NT2/D1 (cell line): ENCODE results near the gene TELO2.

ENCODE experiments used
- DNase-seq: peaks from one replicate; pipeline ENCODE4 v3.0.0-alpha.2; 2011; ENCODE audit warnings: low read depth, low spot score
- H3K27me3 ChIP-seq: 2 replicates; pipeline ENCODE4 v1.6.0; 2011; ENCODE audit warnings: mild to moderate bottlenecking; ENCODE audit not compliant: insufficient read length, insufficient read depth
- H3K36me3 ChIP-seq: 2 replicates; pipeline ENCODE4 v1.6.1; 2011; ENCODE audit warnings: mild to moderate bottlenecking, low read length, mixed read lengths; ENCODE audit not compliant: insufficient read depth, insufficient read length
- H3K4me1 ChIP-seq: 2 replicates; pipeline ENCODE4 v1.5.1; 2011; ENCODE audit not compliant: insufficient read depth, insufficient read length
- H3K4me3 ChIP-seq: 2 replicates; pipeline ENCODE4 v1.5.1; 2011; ENCODE audit warnings: low read depth; ENCODE audit not compliant: insufficient read length
- H3K9ac ChIP-seq: 2 replicates; pipeline ENCODE4 v1.6.0; 2011; ENCODE audit warnings: low read depth; ENCODE audit not compliant: insufficient read length
- H3K9me3 ChIP-seq: 2 replicates; pipeline ENCODE4 v1.5.1; 2011; ENCODE audit warnings: mild to moderate bottlenecking, low read length; ENCODE audit not compliant: insufficient read depth
- SUZ12 ChIP-seq: IDR thresholded peaks from 2 replicates; pipeline ENCODE4 v1.6.1; 2011; ENCODE audit not compliant: insufficient read length, insufficient read depth; ENCODE audit errors: extremely low read depth
- YY1 ChIP-seq: IDR thresholded peaks from 2 replicates; pipeline ENCODE4 v1.6.1; 2011; ENCODE audit not compliant: insufficient read length, insufficient read depth
- ZNF274 ChIP-seq: IDR thresholded peaks from 2 replicates; pipeline ENCODE4 v1.6.1; 2011; ENCODE audit warnings: mild to moderate bottlenecking, low read depth, low read length

Gene TELO2

DNA sequence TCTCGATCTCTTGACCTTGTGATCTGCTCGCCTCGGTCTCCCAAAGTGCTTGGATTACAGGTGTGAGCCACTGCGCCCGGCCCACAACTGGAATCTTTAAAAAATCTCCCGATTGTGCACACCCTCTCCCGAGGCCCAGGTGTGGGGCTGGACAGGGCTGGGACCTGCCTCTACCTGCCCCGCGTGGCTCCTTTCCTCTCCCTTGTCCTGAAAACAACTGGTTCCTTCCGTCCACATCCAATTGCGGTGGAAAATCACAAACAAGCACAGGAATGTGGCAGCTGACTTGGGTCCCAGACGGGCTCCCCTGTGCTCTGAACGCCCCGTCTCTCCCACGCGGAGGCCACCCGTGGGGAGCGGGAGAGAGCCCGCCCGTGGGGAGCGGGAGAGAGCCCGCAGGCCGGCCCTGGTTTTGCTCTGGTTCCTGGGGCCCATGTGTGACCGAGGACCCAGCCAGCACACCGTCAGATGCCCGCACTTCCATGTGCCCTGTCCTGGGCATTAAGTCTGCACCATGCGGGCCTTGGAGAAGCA, 37.3 kb downstream of the TELO2 start:
- Histone ChIP-seq H3K4me1 (peaks cover 24% of the 10 kb centered on the region), H3K9ac (no peak overlapping the region), H3K27me3 (no peaks in the 10 kb centered on the region), H3K4me3 (no peak overlapping the region), H3K36me3 (no peaks in the 10 kb centered on the region), H3K9me3 (no peaks in the 10 kb centered on the region)
- no peak for TF ChIP-seq SUZ12
- TF ChIP-seq YY1 = no peak
- TF ChIP-seq ZNF274 = no peak
- DNase-seq = no peak

DNA sequence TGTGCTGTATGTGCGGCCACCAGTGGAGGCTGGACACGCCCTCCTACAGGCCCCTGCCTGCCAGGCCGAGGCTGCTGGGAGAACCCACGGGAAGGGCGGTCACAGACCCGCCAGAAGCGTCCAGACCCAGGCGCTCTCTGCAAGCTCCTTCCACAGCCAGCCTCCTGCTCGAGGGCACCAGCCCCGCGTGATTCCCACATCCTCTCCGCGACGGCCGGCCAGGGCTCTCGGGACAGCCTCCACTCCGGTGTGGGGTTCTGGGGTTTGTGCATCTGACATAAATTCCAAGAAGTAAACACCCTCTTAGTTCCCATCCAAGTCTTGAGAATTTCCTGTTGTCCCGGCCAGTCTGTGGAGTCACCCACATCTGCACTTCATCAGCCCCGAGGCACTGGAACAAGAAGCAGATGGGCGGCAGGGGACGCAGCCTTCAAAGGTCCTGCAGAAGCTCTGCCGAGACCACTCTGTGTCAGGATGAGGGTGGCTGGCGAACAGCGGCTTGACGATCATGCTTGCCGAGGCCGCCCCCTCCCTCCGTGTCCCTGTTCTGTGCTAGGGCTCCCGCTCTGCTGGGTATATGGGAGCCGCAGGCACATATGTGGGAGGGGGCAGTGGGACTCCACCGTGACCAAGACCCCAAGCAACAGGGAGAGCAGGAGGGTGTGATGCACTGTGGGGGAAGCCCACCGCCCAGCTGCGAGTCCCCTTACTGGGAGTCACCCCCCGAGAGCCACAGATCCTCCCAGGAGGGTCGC, 37.9 kb downstream of the TELO2 start:
- Histone ChIP-seq H3K4me1 (peaks cover 24% of the 10 kb centered on the region), H3K9ac (no peak overlapping the region), H3K27me3 (no peaks in the 10 kb centered on the region), H3K4me3 (no peak overlapping the region), H3K9me3 (no peaks in the 10 kb centered on the region), H3K36me3 (no peaks in the 10 kb centered on the region)
- no peak for DNase-seq
- TF ChIP-seq ZNF274 (no peak), SUZ12 (no peak), YY1 (no peak)

DNA sequence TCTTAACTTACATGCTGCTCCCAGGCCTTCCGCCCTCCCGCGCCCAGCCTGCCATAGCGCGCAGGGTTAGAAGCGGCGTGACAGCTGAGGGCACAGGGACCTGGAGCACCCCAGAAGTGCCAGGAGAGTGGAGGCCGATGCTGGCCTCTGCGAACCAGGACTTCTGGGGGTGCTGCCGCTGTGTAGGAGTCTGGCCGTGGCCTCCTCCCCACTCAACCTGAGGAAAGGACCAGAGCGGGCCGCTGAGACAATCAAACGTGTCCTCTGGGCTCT, 38.4 kb downstream of the TELO2 start:
- Histone ChIP-seq H3K4me1 (peaks cover 24% of the 10 kb centered on the region), H3K4me3 (no peak overlapping the region), H3K9me3 (no peaks in the 10 kb centered on the region), H3K36me3 (no peaks in the 10 kb centered on the region), H3K27me3 (no peaks in the 10 kb centered on the region), H3K9ac (no peak overlapping the region)
- DNase-seq = no peak
- TF ChIP-seq SUZ12 (no peak), ZNF274 (no peak)

DNA sequence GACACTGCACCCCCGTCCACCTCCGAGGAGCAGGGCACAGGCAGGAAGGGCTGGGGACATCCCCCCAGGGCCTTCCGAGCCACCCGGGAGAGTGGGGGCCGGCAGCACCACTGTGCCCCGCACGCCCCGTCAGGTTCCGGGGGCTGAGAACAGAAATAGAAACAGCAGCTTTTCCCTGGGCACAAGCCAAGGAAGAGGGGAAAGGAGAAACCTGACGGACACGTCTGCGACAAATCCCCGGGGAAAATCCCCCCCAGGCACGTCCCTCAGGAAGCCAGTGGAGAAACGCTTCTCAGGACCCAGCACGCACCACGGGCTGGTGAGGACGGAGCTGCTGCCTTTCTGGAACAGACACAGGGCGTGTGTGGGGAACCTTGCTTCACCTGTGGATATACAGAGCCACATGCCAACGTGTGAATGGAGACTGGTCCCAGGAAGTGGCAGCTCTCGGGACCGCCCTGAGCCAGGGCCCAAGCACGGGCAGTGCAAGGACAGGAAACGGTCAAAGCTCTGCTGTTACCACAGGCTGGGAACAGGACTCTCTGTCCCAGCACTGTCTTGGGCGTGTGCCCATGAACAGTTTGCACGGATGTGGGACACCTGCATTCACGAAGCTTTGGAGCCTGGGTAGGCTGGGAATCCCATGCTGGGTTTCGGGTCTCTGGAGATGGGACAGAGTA, 39.1 kb downstream of the TELO2 start:
- Histone ChIP-seq H3K27me3 (no peaks in the 10 kb centered on the region), H3K9me3 (no peaks in the 10 kb centered on the region), H3K9ac (peak overlapping the region; percentile 17), H3K36me3 (no peaks in the 10 kb centered on the region), H3K4me3 (no peak overlapping the region), H3K4me1 (peaks cover 23% of the 10 kb centered on the region)
- no peak for DNase-seq
- TF ChIP-seq SUZ12 = no peak
- no peak for TF ChIP-seq YY1
- TF ChIP-seq ZNF274 = no peak

DNA sequence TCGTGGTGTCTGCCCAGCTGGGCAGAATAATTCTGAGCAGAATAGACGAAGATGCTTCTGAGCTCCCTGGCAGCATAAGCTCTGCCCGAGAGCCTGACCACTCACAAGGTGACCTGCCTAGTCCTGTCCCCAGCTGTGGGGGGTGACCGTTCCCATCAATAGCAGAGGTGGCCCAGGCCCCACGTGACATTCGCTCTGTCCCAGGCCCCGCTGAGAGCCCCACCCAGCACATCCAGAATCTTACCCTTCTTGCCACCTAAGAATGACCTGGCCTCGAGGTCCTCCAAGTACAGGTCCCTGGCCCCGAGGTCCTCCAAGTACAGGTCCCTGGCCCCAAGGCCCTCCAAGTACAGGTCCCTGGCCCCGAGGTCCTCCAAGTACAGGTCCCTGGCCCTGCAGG, 39.6 kb downstream of the TELO2 start:
- Histone ChIP-seq H3K27me3 (no peaks in the 10 kb centered on the region), H3K36me3 (no peaks in the 10 kb centered on the region), H3K9me3 (no peaks in the 10 kb centered on the region), H3K4me1 (peaks cover 20% of the 10 kb centered on the region), H3K4me3 (no peak overlapping the region), H3K9ac (peak overlapping the region; percentile 17)
- no peak for TF ChIP-seq SUZ12
- TF ChIP-seq ZNF274 = no peak
- TF ChIP-seq YY1 = no peak
- DNase-seq = no peak

DNA sequence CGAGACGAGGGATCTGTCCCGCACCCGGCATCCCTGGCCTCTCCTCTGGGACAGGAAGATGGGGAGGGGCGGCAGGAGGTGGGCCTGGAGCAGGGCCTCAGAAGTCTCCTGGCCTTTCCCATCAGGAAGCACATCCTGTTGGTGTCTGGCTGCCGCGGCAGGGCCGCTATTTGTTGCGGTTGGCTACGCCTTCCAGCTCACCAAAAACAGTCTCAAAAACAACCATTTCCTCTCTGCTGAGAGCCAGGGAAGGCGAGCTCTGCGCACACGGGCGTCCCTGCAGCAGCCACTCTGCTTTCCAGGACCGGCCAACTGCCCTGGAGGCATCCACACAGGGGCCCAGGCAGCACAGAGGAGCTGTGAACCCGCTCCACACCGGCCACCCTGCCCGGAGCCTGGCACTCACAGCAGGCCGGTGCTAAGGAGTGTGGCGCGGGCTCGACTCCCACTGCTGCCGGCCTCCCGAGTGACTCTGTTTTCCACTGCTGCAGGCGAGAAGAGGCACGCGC, 40.3 kb downstream of the TELO2 start, which contains the start of gene TMEM204:
Gene TMEM204 (plus strand): TSS at position 224 of the 509 bp plus-strand sequence. CDS start 610 bp downstream, outside the sequence.
- no peaks in the 10 kb centered on the region for H3K36me3 ChIP-seq
- H3K4me3 ChIP-seq = no peak within 1 kb of the TSS
- peaks cover 13% of the 10 kb centered on the region for H3K4me1 ChIP-seq
- peak within 1 kb of the TSS; percentile 36 for H3K9ac ChIP-seq
- no peaks in the 10 kb centered on the region for H3K27me3 ChIP-seq
- H3K9me3 ChIP-seq = no peaks in the 10 kb centered on the region
- DNase-seq = no peak
- TF ChIP-seq SUZ12 (no peak), ZNF274 (no peak), YY1 (no peak)
